OCI-LY1 (cell line): ENCODE measurements around the gene ARHGEF17.

Experiments used
- H2AFZ ChIP-seq: fragments of 200-600 bp; sonication (generic), shearing (Covaris generic); 2 replicates; pipeline ENCODE4 v1.6.0; 2014; ENCODE audit warnings: antibody characterized with exemption, mild to moderate bottlenecking, low read length
- H3F3A ChIP-seq: fragments of 200-600 bp; sonication (generic), shearing (Covaris generic); 2 replicates; pipeline ENCODE4 v1.6.0; 2014; ENCODE audit warnings: mild to moderate bottlenecking, antibody characterized with exemption, low read length, moderate library complexity; ENCODE audit not compliant: insufficient read depth
- H3K27ac ChIP-seq: fragments of 200-600 bp; sonication (generic); 2 replicates; pipeline ENCODE4 v1.5.1; 2014; ENCODE audit warnings: low read length, mixed run types, mild to moderate bottlenecking, low read depth; ENCODE audit not compliant: poor library complexity, severe bottlenecking
- H3K27me3 ChIP-seq: fragments of 200-600 bp; sonication (generic); 2 replicates; pipeline ENCODE4 v1.6.0; 2014; ENCODE audit warnings: antibody characterized with exemption, mild to moderate bottlenecking, low read length, moderate library complexity; ENCODE audit not compliant: insufficient read depth
- H3K36me3 ChIP-seq: fragments of 200-600 bp; sonication (generic); 2 replicates; pipeline ENCODE4 v1.6.1; 2014; ENCODE audit warnings: mild to moderate bottlenecking, antibody characterized with exemption, low read length, moderate library complexity, mixed read lengths; ENCODE audit not compliant: insufficient read depth
- H3K4me1 ChIP-seq: fragments of 200-600 bp; sonication (generic); 2 replicates; pipeline ENCODE4 v1.5.1; 2014; ENCODE audit warnings: mild to moderate bottlenecking, low read length, moderate library complexity; ENCODE audit not compliant: insufficient read depth, severe bottlenecking
- H3K4me2 ChIP-seq: fragments of 200-600 bp; sonication (generic), shearing (Covaris generic); 2 replicates; pipeline ENCODE4 v1.6.1; 2014; ENCODE audit warnings: low read length
- H3K4me3 ChIP-seq: fragments of 200-600 bp; sonication (generic); 2 replicates; pipeline ENCODE4 v1.5.1; 2014; ENCODE audit warnings: low read length, low read depth, mild to moderate bottlenecking, mixed read lengths; ENCODE audit not compliant: poor library complexity, severe bottlenecking
- H3K79me2 ChIP-seq: fragments of 200-600 bp; shearing (Covaris generic); 2 replicates; pipeline ENCODE4 v1.6.1; 2016; ENCODE audit warnings: mixed run types, low read length, mixed read lengths; ENCODE audit not compliant: insufficient read depth
- H3K9ac ChIP-seq: fragments of 200-600 bp; sonication (generic), shearing (Covaris generic); 2 replicates; pipeline ENCODE4 v1.6.1; 2014; ENCODE audit warnings: mild to moderate bottlenecking, low read length, mixed read lengths
- H3K9me2 ChIP-seq: fragments of 200-600 bp; sonication (generic), shearing (Covaris generic); 2 replicates; pipeline ENCODE4 v1.6.1; 2014; ENCODE audit warnings: low read depth, mild to moderate bottlenecking, low read length, mixed read lengths
- H3K9me3 ChIP-seq: fragments of 200-600 bp; shearing (Covaris generic); 2 replicates; pipeline ENCODE4 v1.6.1; 2014; ENCODE audit warnings: low read length, mixed read lengths
- H4K20me1 ChIP-seq: fragments of 200-600 bp; sonication (generic), shearing (Covaris generic); 2 replicates; pipeline ENCODE4 v1.6.0; 2016; ENCODE audit warnings: mild to moderate bottlenecking, low read length; ENCODE audit not compliant: insufficient read depth
- CTCF ChIP-seq: fragments of 200-600 bp; sonication (generic), shearing (Covaris generic); IDR thresholded peaks from 2 replicates; pipeline ENCODE4 v1.5.1; 2017; ENCODE audit warnings: mild to moderate bottlenecking, antibody characterized with exemption, low read length, moderate library complexity, mixed read lengths
- EZH2 ChIP-seq: fragments of 200-600 bp; sonication (generic), shearing (Covaris generic); IDR thresholded peaks from 2 replicates; pipeline ENCODE4 v1.8.0; 2017; ENCODE audit warnings: borderline replicate concordance, mixed run types, mild to moderate bottlenecking, antibody characterized with exemption, low read length, moderate library complexity, mixed read lengths

ARHGEF17 gene

GRCh38 chr11:73411031-73411430, 103.0 kb downstream of the ARHGEF17 start:
- H3K36me3 ChIP-seq = peaks cover 29% of the 10 kb centered on the region
- H4K20me1 ChIP-seq = no peaks in the 10 kb centered on the region
- TF ChIP-seq EZH2 (no peak), CTCF (no peak)
- H3K27ac ChIP-seq = no peak overlapping the region
- H3F3A ChIP-seq = no peaks in the 10 kb centered on the region
- H3K9ac ChIP-seq = no peak overlapping the region
- H3K9me3 ChIP-seq = no peaks in the 10 kb centered on the region
- H3K4me1 ChIP-seq = no peaks in the 10 kb centered on the region
- no peak overlapping the region for H3K4me2 ChIP-seq
- H3K79me2 ChIP-seq = no peaks in the 10 kb centered on the region
- H2AFZ ChIP-seq = no peak overlapping the region
- no peaks in the 10 kb centered on the region for H3K27me3 ChIP-seq
- H3K4me3 ChIP-seq = no peak overlapping the region
- no peaks in the 10 kb centered on the region for H3K9me2 ChIP-seq

GRCh38 chr11:73412308-73412707, 104.2 kb downstream of the ARHGEF17 start:
- no peak overlapping the region for H3K4me2 ChIP-seq
- no peak overlapping the region for H3K4me3 ChIP-seq
- no peaks in the 10 kb centered on the region for H3K9me3 ChIP-seq
- no peak overlapping the region for H3K27ac ChIP-seq
- no peak for TF ChIP-seq EZH2
- no peak for TF ChIP-seq CTCF
- H3K9me2 ChIP-seq = no peaks in the 10 kb centered on the region
- H3K36me3 ChIP-seq = peaks cover 25% of the 10 kb centered on the region
- H3K4me1 ChIP-seq = no peaks in the 10 kb centered on the region
- H3K9ac ChIP-seq = no peak overlapping the region
- H3K27me3 ChIP-seq = no peaks in the 10 kb centered on the region
- H3F3A ChIP-seq = no peaks in the 10 kb centered on the region
- no peak overlapping the region for H2AFZ ChIP-seq
- H4K20me1 ChIP-seq = no peaks in the 10 kb centered on the region
- no peaks in the 10 kb centered on the region for H3K79me2 ChIP-seq

DNA sequence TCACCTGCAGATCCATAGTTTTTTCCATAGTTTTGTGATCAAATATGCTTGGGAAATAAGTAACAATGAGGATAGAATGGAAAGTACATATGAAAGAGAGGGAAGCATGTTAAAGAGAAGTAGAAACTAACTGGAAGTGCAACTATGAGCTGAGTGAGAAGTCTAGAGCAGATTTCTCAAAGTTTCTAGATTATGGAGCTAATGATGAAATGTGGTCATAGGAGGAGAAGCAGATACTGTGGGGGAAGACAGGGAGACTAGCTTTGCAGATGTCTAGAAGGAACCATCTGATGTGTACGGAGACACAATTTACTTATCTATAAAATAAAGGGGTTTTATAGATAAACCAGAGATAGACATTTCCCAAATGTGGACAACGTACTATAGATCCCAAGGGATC, 105.2 kb downstream of the ARHGEF17 start:
- H3K36me3 ChIP-seq = peaks cover 22% of the 10 kb centered on the region
- no peaks in the 10 kb centered on the region for H4K20me1 ChIP-seq
- TF ChIP-seq EZH2 = no peak
- TF ChIP-seq CTCF = no peak
- no peak overlapping the region for H3K4me3 ChIP-seq
- no peak overlapping the region for H3K4me2 ChIP-seq
- H3K27me3 ChIP-seq = no peaks in the 10 kb centered on the region
- H2AFZ ChIP-seq = no peak overlapping the region
- H3K9me3 ChIP-seq = no peaks in the 10 kb centered on the region
- no peak overlapping the region for H3K9ac ChIP-seq
- H3K27ac ChIP-seq = no peak overlapping the region
- H3K79me2 ChIP-seq = no peaks in the 10 kb centered on the region
- H3F3A ChIP-seq = no peaks in the 10 kb centered on the region
- H3K9me2 ChIP-seq = no peaks in the 10 kb centered on the region
- no peaks in the 10 kb centered on the region for H3K4me1 ChIP-seq
